ENCODE measurements around the gene FKBP11. TPM values are rescaled to one million over a fixed set of nuclear protein-coding genes. Genes with fewer than 3 reads are reported as not detected.

FKBP11 gene
- 10 to 100 TPM in 2 of 3 donors, 1 to 10 TPM in 1; 3.7 to 15.7 (median 13.5) TPM for total RNA-seq

- H3K27ac ChIP-seq = peak within 1 kb of the TSS; percentile 61 to 73
- H3K4me1 ChIP-seq = no peaks in the 10 kb centered on the region
- H3K27me3 ChIP-seq = no peaks in the 10 kb centered on the region
- TF ChIP-seq CTCF (IDR thresholded peaks at IDR 0.05) (no peak), POLR2AphosphoS5 (IDR thresholded peaks at IDR 0.05) (peak in 2 of 3 donors; percentile 4 to 22), POLR2A (IDR thresholded peaks at IDR 0.05) (peak; percentile 19)
- H3K9me3 ChIP-seq = no peaks in the 10 kb centered on the region
- peak; percentile 37 to 63 for DNase-seq (ENCODE audit: low spot score in 2 of 2)
- no peaks in the 10 kb centered on the region for H3K36me3 ChIP-seq
- peak within 1 kb of the TSS; percentile 64 to 93 (median 87) for H3K4me3 ChIP-seq
- intact Hi-C loops (cut with DNase I; ENCODE audit: low total_unique reads) = no loop called here
Measured at GRCh38 chr12:48925304-48926011, at the start of gene FKBP11. Gene FKBP11, minus strand, starts transcription at chr12:48925492. Its CDS starts 64 bp downstream, at chr12:48925428.

GRCh38 chr12:48973941-48974673 is 48.8 kb upstream of the FKBP11 start:
- intact Hi-C loops (cut with DNase I; ENCODE audit: low total_unique reads) = no loop called here
- Histone ChIP-seq H3K4me1 (peaks cover 5 to 20% of the 10 kb centered on the region in 2 donors), H3K9me3 (no peaks in the 10 kb centered on the region), H3K4me3 (no peak overlapping the region), H3K27me3 (peaks cover 14 to 79% of the 10 kb centered on the region in 2 donors), H3K36me3 (no peaks in the 10 kb centered on the region), H3K27ac (no peak overlapping the region)
- TF ChIP-seq POLR2AphosphoS5 (IDR thresholded peaks at IDR 0.05) (no peak), CTCF (IDR thresholded peaks at IDR 0.05) (no peak)
- no peak for DNase-seq (ENCODE audit: low spot score in 2 of 2)

- H3K27me3 ChIP-seq = peaks cover 15 to 74% of the 10 kb centered on the region in 2 donors
- no peak overlapping the region for H3K27ac ChIP-seq
- peaks cover 5 to 14% of the 10 kb centered on the region in 2 donors for H3K4me1 ChIP-seq
- no peak overlapping the region for H3K4me3 ChIP-seq
- no peaks in the 10 kb centered on the region for H3K36me3 ChIP-seq
- no peak for TF ChIP-seq CTCF (IDR thresholded peaks at IDR 0.05)
- TF ChIP-seq POLR2A (IDR thresholded peaks at IDR 0.05) = no peak
- TF ChIP-seq POLR2AphosphoS5 (IDR thresholded peaks at IDR 0.05) = no peak
- H3K9me3 ChIP-seq = no peaks in the 10 kb centered on the region
- DNase-seq (ENCODE audit: low spot score in 2 of 2) = no peak
- intact Hi-C loops (cut with DNase I; ENCODE audit: low total_unique reads) = no loop called here
Measured at GRCh38 chr12:48973531-48973930, 48.2 kb upstream of the FKBP11 start.

GRCh38 chr12:48972952-48973483 is 47.7 kb upstream of the FKBP11 start:
- no peak for TF ChIP-seq CTCF (IDR thresholded peaks at IDR 0.05)
- no peak for TF ChIP-seq POLR2A (IDR thresholded peaks at IDR 0.05)
- TF ChIP-seq POLR2AphosphoS5 (IDR thresholded peaks at IDR 0.05) = no peak
- Histone ChIP-seq H3K4me3 (no peak overlapping the region), H3K27ac (no peak overlapping the region), H3K9me3 (no peaks in the 10 kb centered on the region), H3K36me3 (no peaks in the 10 kb centered on the region), H3K4me1 (peaks cover 5 to 9% of the 10 kb centered on the region in 2 donors), H3K27me3 (peaks cover 12 to 69% of the 10 kb centered on the region in 2 donors)
- DNase-seq (ENCODE audit: low spot score in 2 of 2) = no peak
- intact Hi-C loops (cut with DNase I; ENCODE audit: low total_unique reads) = no loop called here

Data from breast epithelium (tissue), 4 donors.